HUES64 (cell line): ENCODE measurements around the gene ARL15.
"Not testable (repeated sequence)": the region's sequence is repeated elsewhere in the genome, so short reads cannot be mapped to it uniquely, and the experiment has no call there.

Experiments used
- H3K27ac ChIP-seq: 2 replicates; pipeline ENCODE4 v1.7.0; 2013; ENCODE audit warnings: low read depth, low read length, inconsistent platforms
- H3K27me3 ChIP-seq: 2 replicates; pipeline ENCODE4 v1.6.1; 2013; ENCODE audit warnings: mild to moderate bottlenecking, low read length; ENCODE audit not compliant: insufficient read depth
- H3K36me3 ChIP-seq: 2 replicates; pipeline ENCODE4 v1.6.1; 2013; ENCODE audit warnings: mild to moderate bottlenecking, low read length; ENCODE audit not compliant: insufficient read depth
- H3K4me1 ChIP-seq: 2 replicates; pipeline ENCODE4 v1.6.1; 2013; ENCODE audit warnings: mild to moderate bottlenecking, low read length, moderate library complexity; ENCODE audit not compliant: insufficient read depth
- H3K4me3 ChIP-seq: 2 replicates; pipeline ENCODE4 v1.5.1; 2013; ENCODE audit warnings: mild to moderate bottlenecking, low read length, moderate library complexity
- H3K9ac ChIP-seq: 2 replicates; pipeline ENCODE4 v1.6.1; 2013; ENCODE audit warnings: mild to moderate bottlenecking, low read depth, low read length
- H3K9me3 ChIP-seq: 2 replicates; pipeline ENCODE4 v1.6.1; 2013; ENCODE audit warnings: low read depth, low read length; ENCODE audit not compliant: insufficient read depth
- WGBS: fragments of 150-250, 120-280 bp; methylation state at CpG from one replicate; pipeline ENCODE4 v1.1.7; 2013; ENCODE audit warnings: missing lambda C conversion rate; 5-methylcytosine and 5-hydroxymethylcytosine counted together

ARL15 gene

GRCh38 chr5:54062958-54063357 is 247.4 kb downstream of the ARL15 start:
- peaks cover 27% of the 10 kb centered on the region for H3K4me1 ChIP-seq
- H3K27me3 ChIP-seq = no peaks in the 10 kb centered on the region
- no peaks in the 10 kb centered on the region for H3K36me3 ChIP-seq
- no peaks in the 10 kb centered on the region for H3K9me3 ChIP-seq
- 0 out of 2 replicates have a peak overlapping the region, but pooled peaks have one; percentile 10 for H3K27ac ChIP-seq
- WGBS = 81% methylated on average over 3 of the region's 3 CpGs
- H3K9ac ChIP-seq = no peak overlapping the region
- no peak overlapping the region for H3K4me3 ChIP-seq

- H3K36me3 ChIP-seq, H3K4me3 ChIP-seq: not testable (repeated sequence)
- 83% methylated on average over 3 of the region's 3 CpGs for WGBS
Observed at GRCh38 chr5:54060919-54061318, 249.5 kb downstream of the ARL15 start.

GRCh38 chr5:54049963-54050362 is 260.4 kb downstream of the ARL15 start:
- no peaks in the 10 kb centered on the region for H3K27me3 ChIP-seq
- no peaks in the 10 kb centered on the region for H3K36me3 ChIP-seq
- WGBS = 90% methylated on average over 2 of the region's 2 CpGs
- no peak overlapping the region for H3K9ac ChIP-seq
- H3K4me1 ChIP-seq = peaks cover 7% of the 10 kb centered on the region; the same call in 1 of the 2 replicates
- H3K27ac ChIP-seq = no peak overlapping the region
- H3K4me3 ChIP-seq = no peak overlapping the region
- no peaks in the 10 kb centered on the region for H3K9me3 ChIP-seq

More at GRCh38 chr5:54060919-54061318, 249.5 kb downstream of the ARL15 start:
- not testable (repeated sequence) for H3K9ac ChIP-seq, H3K9me3 ChIP-seq, H3K27me3 ChIP-seq
- Histone ChIP-seq H3K4me1 (peaks cover 26% of the 10 kb centered on the region), H3K27ac (0 out of 2 replicates have a peak overlapping the region, but pooled peaks have one; percentile 12)

- Histone ChIP-seq H3K27ac (no peak overlapping the region), H3K4me1 (peaks cover 9% of the 10 kb centered on the region; the same call in 1 of the 2 replicates), H3K4me3 (no peak overlapping the region), H3K9me3 (no peaks in the 10 kb centered on the region), H3K27me3 (no peaks in the 10 kb centered on the region), H3K36me3 (no peaks in the 10 kb centered on the region), H3K9ac (no peak overlapping the region)
- no CpG with 5 or more reads among the region's 1 CpG for WGBS
Observed at GRCh38 chr5:54049144-54049543, 261.2 kb downstream of the ARL15 start.

- Histone ChIP-seq H3K27ac (no peak overlapping the region), H3K27me3 (no peaks in the 10 kb centered on the region), H3K4me3 (no peak overlapping the region), H3K36me3 (no peaks in the 10 kb centered on the region), H3K4me1 (peaks cover 21% of the 10 kb centered on the region; the same call in 1 of the 2 replicates), H3K9me3 (no peaks in the 10 kb centered on the region), H3K9ac (no peak overlapping the region)
- 95% methylated on average over 4 of the region's 4 CpGs for WGBS
Observed at GRCh38 chr5:54045077-54045792, 265.1 kb downstream of the ARL15 start.

GRCh38 chr5:54044276-54044675 is 266.1 kb downstream of the ARL15 start:
- WGBS = 95% methylated on average over 9 of the region's 10 CpGs
- H3K9ac ChIP-seq, H3K36me3 ChIP-seq, H3K27ac ChIP-seq, H3K27me3 ChIP-seq, H3K9me3 ChIP-seq, H3K4me3 ChIP-seq: not testable (repeated sequence)
- H3K4me1 ChIP-seq = peaks cover 21% of the 10 kb centered on the region; the same call in 1 of the 2 replicates

GRCh38 chr5:54040804-54041203 is 269.6 kb downstream of the ARL15 start:
- Histone ChIP-seq H3K9ac (no peak overlapping the region), H3K27ac (no peak overlapping the region), H3K4me3 (no peak overlapping the region), H3K9me3 (no peaks in the 10 kb centered on the region), H3K27me3 (no peaks in the 10 kb centered on the region), H3K4me1 (peaks cover 21% of the 10 kb centered on the region; the same call in 1 of the 2 replicates), H3K36me3 (no peaks in the 10 kb centered on the region)
- 90% methylated on average over 1 of the region's 1 CpG for WGBS

GRCh38 chr5:54040018-54040417 is 270.4 kb downstream of the ARL15 start:
- H3K9ac ChIP-seq = no peak overlapping the region
- no peaks in the 10 kb centered on the region for H3K27me3 ChIP-seq
- H3K27ac ChIP-seq = no peak overlapping the region
- H3K36me3 ChIP-seq = no peaks in the 10 kb centered on the region
- no peak overlapping the region for H3K4me3 ChIP-seq
- H3K9me3 ChIP-seq = no peaks in the 10 kb centered on the region
- WGBS = 100% methylated on average over 1 of the region's 1 CpG
- H3K4me1 ChIP-seq = peaks cover 14% of the 10 kb centered on the region; the same call in 1 of the 2 replicates

GRCh38 chr5:54037205-54037604 is 273.2 kb downstream of the ARL15 start:
- WGBS = 95% methylated on average over 1 of the region's 1 CpG
- H3K27ac ChIP-seq = no peak overlapping the region
- H3K4me3 ChIP-seq = no peak overlapping the region
- H3K4me1 ChIP-seq = peaks cover 11% of the 10 kb centered on the region; the same call in 1 of the 2 replicates
- H3K36me3 ChIP-seq = no peaks in the 10 kb centered on the region
- H3K9me3 ChIP-seq = no peaks in the 10 kb centered on the region
- no peaks in the 10 kb centered on the region for H3K27me3 ChIP-seq
- no peak overlapping the region for H3K9ac ChIP-seq

- Histone ChIP-seq H3K9me3 (no peaks in the 10 kb centered on the region), H3K27me3 (no peaks in the 10 kb centered on the region), H3K4me1 (no peaks in the 10 kb centered on the region), H3K27ac (no peak overlapping the region), H3K9ac (no peak overlapping the region), H3K4me3 (no peak overlapping the region), H3K36me3 (no peaks in the 10 kb centered on the region)
- 94% methylated on average over 3 of the region's 3 CpGs for WGBS
Observed at GRCh38 chr5:54030981-54031380, 279.4 kb downstream of the ARL15 start.

- H3K4me3 ChIP-seq = no peak overlapping the region
- H3K36me3 ChIP-seq = no peaks in the 10 kb centered on the region
- H3K27ac ChIP-seq = no peak overlapping the region
- H3K9me3 ChIP-seq = no peaks in the 10 kb centered on the region
- no peaks in the 10 kb centered on the region for H3K27me3 ChIP-seq
- H3K9ac ChIP-seq = no peak overlapping the region
- WGBS = no CpG with 5 or more reads among the region's 1 CpG
- H3K4me1 ChIP-seq = peaks cover 32% of the 10 kb centered on the region
Observed at GRCh38 chr5:54024466-54024865, 285.9 kb downstream of the ARL15 start.
